ENCODE data around the gene SMDT1. TPM values are rescaled to one million over a fixed set of nuclear protein-coding genes. Genes with fewer than 3 reads are reported as not detected.

SMDT1 gene
- total RNA-seq, 4 donors from 2014 or later = 11.2 to 21.9 (median 12.6) TPM

DNA sequence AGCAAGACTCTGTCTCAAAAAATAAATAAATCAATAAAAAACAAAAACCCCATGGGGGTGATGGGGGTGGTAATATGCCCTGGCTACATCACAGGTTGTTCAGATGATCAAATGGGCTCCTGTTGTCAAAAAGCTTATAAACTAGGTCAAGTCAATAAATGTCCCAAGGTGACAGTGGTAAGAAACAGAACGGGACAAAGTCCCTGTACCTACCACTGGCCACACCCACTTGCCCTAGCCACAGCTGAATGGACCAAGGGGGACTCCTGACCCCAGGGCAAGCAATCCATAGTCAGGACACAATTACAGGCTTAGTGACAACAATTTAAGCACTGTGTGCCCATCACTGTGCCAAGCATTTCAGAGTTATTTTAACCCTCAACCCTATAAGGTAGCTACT lies 14.9 kb upstream of the SMDT1 start:
- no peak overlapping the region for H3K4me3 ChIP-seq (ENCODE audit: low read depth, poor library complexity, severe bottlenecking)
- no peak for TF ChIP-seq POLR2A (IDR thresholded peaks at IDR 0.05)
- TF ChIP-seq, protein P1, sequence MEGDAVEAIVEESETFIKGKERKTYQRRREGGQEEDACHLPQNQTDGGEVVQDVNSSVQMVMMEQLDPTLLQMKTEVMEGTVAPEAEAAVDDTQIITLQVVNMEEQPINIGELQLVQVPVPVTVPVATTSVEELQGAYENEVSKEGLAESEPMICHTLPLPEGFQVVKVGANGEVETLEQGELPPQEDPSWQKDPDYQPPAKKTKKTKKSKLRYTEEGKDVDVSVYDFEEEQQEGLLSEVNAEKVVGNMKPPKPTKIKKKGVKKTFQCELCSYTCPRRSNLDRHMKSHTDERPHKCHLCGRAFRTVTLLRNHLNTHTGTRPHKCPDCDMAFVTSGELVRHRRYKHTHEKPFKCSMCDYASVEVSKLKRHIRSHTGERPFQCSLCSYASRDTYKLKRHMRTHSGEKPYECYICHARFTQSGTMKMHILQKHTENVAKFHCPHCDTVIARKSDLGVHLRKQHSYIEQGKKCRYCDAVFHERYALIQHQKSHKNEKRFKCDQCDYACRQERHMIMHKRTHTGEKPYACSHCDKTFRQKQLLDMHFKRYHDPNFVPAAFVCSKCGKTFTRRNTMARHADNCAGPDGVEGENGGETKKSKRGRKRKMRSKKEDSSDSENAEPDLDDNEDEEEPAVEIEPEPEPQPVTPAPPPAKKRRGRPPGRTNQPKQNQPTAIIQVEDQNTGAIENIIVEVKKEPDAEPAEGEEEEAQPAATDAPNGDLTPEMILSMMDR (IDR thresholded peaks at IDR 0.05) = no peak
- WGBS, 2 donors = 90 to 100% methylated on average over 1 of the region's 1 CpG
- intact Hi-C loops (cut with DNase I; ENCODE audit: low total_unique reads) = no loop called here
- DNase-seq (ENCODE audit: low spot score in 2 of 2) = peak; percentile 8 to 49

DNA sequence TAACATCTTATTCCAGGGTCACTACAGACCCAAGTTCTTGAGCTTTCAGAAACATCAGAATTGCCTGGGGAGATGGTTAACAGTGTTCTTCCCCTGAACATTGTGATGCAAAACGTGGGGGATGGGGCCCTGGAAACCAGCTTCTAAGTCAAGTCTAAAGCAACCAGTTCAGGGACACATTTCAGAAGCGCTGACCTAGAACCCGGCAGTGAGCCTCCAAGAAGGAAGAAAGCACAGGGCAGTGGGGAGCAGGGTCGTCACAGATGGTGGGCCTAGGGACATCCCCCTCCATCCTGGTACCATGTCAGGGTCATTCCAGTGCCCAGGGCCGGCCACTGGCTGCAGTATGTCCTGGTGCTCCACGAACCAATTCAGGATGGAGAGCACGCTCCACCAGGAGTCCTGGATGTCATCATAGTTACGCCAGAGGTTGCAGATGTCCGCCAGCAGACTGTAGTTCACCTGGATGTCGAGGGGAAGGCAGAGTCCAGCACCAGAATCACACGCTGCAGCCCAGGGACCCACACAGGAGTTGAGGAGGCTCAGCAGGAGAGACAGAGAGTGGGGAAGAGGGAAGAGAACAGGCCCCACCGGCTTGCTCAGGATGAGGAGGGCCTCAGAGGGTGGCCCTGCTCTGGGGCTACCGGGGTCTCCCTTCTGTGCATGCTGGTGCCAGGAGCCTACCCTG lies 13.9 kb upstream of the SMDT1 start:
- TF ChIP-seq, protein P1 (IDR thresholded peaks at IDR 0.05) = no peak
- TF ChIP-seq POLR2A (IDR thresholded peaks at IDR 0.05) = no peak
- no peak overlapping the region for H3K4me3 ChIP-seq (ENCODE audit: low read depth, poor library complexity, severe bottlenecking)
- intact Hi-C loops (cut with DNase I; ENCODE audit: low total_unique reads) = no loop called here
- DNase-seq (ENCODE audit: low spot score in 2 of 2) = peak; percentile 7 to 74
- WGBS, 2 donors = 86 to 89% methylated on average over 13 of the region's 13 CpGs

DNA sequence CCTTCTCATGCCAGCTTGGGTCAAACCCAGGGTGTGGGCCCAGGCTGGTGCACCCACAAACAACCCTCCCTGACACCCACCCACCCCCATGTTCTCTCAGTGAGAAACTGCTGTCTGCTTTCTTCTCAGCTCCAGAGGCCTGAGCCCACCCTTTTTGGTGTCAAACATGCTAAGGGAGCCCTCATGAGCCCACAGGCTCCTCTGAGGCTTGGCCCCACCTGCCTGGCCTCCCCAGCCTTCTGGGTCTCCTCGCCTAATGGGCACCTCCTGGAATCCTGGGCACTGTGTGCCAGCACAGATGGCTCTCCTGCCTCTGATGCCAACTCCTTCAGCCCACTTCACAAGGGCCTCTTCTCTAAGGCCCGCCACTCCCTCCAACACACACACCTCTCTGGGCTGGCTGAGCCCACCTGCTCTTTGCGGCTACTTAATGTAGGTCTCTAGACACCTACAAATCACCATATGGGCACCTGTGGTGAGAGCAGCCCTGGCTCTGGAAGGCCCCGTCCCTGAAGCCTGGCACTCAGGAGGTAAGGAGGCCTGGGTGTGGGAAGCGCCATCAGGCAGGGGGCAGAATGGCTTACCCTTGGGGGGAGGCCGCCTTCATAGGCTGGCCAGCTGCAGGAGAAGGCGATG lies 13.3 kb upstream of the SMDT1 start:
- 96 to 100% methylated on average over 6 to 7 of the region's 7 CpGs for WGBS, 2 donors
- TF ChIP-seq POLR2A (IDR thresholded peaks at IDR 0.05) = no peak
- TF ChIP-seq, protein P1 (IDR thresholded peaks at IDR 0.05) = no peak
- intact Hi-C loops (cut with DNase I; ENCODE audit: low total_unique reads) = no loop called here
- peak; percentile 5 to 73 for DNase-seq (ENCODE audit: low spot score in 2 of 2)
- H3K4me3 ChIP-seq (ENCODE audit: low read depth, poor library complexity, severe bottlenecking) = no peak overlapping the region

DNA sequence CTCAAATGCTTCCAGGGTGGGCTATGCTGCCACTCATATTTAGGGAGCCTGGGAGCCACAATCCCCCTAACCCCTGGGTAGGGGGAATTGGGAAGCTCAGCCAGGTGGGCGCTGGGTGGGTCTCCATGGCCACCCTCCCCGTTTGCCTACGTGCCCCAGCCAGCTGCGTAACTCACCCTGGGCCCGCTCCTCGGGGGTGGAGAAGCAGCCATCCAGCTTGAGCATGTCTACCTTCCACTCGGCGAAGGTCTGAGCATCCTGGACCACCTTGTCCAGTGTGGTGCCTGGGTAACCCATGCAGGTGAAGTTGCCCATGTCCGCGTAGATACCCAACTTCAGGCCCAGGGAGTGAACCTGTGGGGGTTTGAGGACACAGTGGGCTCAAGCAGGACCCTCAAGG lies 12.6 kb upstream of the SMDT1 start:
- DNase-seq (ENCODE audit: low spot score in 2 of 2) = peak in 1 of 2 donors; percentile 76
- intact Hi-C loops (cut with DNase I; ENCODE audit: low total_unique reads) = no loop called here
- TF ChIP-seq, protein P1 (IDR thresholded peaks at IDR 0.05) = no peak
- no peak for TF ChIP-seq POLR2A (IDR thresholded peaks at IDR 0.05)
- WGBS, 2 donors = 95 to 99% methylated on average over 10 of the region's 10 CpGs
- no peak overlapping the region for H3K4me3 ChIP-seq (ENCODE audit: low read depth, poor library complexity, severe bottlenecking)

DNA sequence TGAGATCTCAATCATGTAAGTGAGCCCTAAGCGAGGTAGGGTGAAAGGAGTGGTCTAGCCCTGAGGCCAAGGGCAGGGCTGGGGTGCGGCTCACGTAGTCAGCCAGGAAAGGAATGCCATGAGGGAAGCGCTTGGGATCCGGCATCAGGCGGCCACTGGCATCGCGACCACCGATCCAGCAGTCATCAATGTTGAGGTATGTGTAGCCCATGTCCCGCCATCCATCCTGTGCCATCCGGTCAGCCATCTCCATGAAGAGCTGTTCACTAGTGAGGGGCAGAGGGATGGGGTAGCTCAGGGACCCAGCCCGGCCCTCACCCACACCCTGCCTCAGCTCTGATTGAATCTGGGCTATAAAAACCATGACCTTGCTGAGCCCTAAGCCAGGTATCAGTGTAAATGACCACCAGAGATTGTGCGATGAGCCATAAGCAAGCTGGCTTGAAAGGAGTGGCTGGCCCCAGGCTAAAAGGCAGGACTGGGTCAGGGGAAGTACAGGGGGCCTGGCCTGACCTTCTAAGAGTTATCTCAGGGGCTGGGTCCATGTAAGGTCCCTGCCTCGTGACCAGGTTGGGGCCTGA lies 11.7 kb upstream of the SMDT1 start:
- WGBS, 2 donors = 70 to 83% methylated on average over 12 to 14 of the region's 14 CpGs
- peak in 1 of 2 donors; percentile 67 for DNase-seq (ENCODE audit: low spot score in 2 of 2)
- intact Hi-C loops (cut with DNase I; ENCODE audit: low total_unique reads) = no loop called here
- TF ChIP-seq POLR2A (IDR thresholded peaks at IDR 0.05) = no peak
- TF ChIP-seq, protein P1 (IDR thresholded peaks at IDR 0.05) = no peak
- no peak overlapping the region for H3K4me3 ChIP-seq (ENCODE audit: low read depth, poor library complexity, severe bottlenecking)

Data from lower leg skin (tissue), 4 donors.